Lung (tissue), 12 donors: ENCODE results near the gene CRY1. TPM values are rescaled to one million over a fixed set of nuclear protein-coding genes. Genes with fewer than 3 reads are reported as not detected.

Experiments used
- ATAC-seq: fragments of 200-7000 bp; cut with Tn5 transposase; one replicate; pipeline ENCODE4 v1.9.1; 2020; ENCODE audit warnings: moderate number of reproducible peaks; ENCODE audit not compliant: insufficient read depth, low FRiP score
- DNase-seq, 3 donors: peaks; one replicate each; pipeline ENCODE4 v3.0.0-alpha.2; 2013 to 2017
- H3K27ac ChIP-seq, 2 donors: one replicate each; pipeline ENCODE4 v1.5.1; 2013; ENCODE audit warnings: mild to moderate bottlenecking in 2 of 2, moderate library complexity in 2 of 2, control low read depth in 1 of 2, inconsistent platforms in 1 of 2, low read depth in 1 of 2, low read length in 1 of 2
- H3K27me3 ChIP-seq, 3 donors: one replicate each; pipeline ENCODE4 v1.5.1; 2013; ENCODE audit warnings: low read length in 2 of 3; ENCODE audit not compliant: control insufficient read depth in 3 of 3, insufficient read depth in 3 of 3
- H3K36me3 ChIP-seq, 4 donors: one replicate each; pipeline ENCODE4 v1.5.1; 2013; ENCODE audit warnings: low read length in 4 of 4, mild to moderate bottlenecking in 1 of 4, moderate library complexity in 1 of 4; ENCODE audit not compliant: control insufficient read depth in 4 of 4, insufficient read depth in 4 of 4
- H3K4me1 ChIP-seq, 5 donors: one replicate each; pipeline ENCODE4 v1.5.1; 2013; ENCODE audit warnings: low read length in 5 of 5, mild to moderate bottlenecking in 2 of 5, moderate library complexity in 1 of 5; ENCODE audit not compliant: control insufficient read depth in 5 of 5, insufficient read depth in 5 of 5
- H3K4me3 ChIP-seq: one replicate; pipeline ENCODE4 v1.5.1; 2013; ENCODE audit warnings: mild to moderate bottlenecking, control low read depth, moderate library complexity
- H3K9ac ChIP-seq, 2 donors: one replicate each; pipeline ENCODE4 v1.5.1; 2013; ENCODE audit warnings: low read length in 2 of 2, control low read depth in 1 of 2; ENCODE audit not compliant: insufficient read depth in 1 of 2
- H3K9me3 ChIP-seq, 4 donors: one replicate each; pipeline ENCODE4 v1.5.1; 2013; ENCODE audit warnings: low read length in 3 of 4, mild to moderate bottlenecking in 1 of 4, moderate library complexity in 1 of 4; ENCODE audit not compliant: control insufficient read depth in 4 of 4, insufficient read depth in 3 of 4
- WGBS, 2 donors: extraction: QIAGEN DNeasy Blood & Tissue Kit; methylation state at CpG; one replicate each; pipeline ENCODE4 v1.1.7; 2013; 5-methylcytosine and 5-hydroxymethylcytosine counted together
- polyA plus RNA-seq, 2 donors: library from polyadenylated mRNA; stranded (reverse); fragments of 200-250 nt; gene quantifications; one replicate each; pipeline ENCODE4 v1.2.1, GENCODE V29; 2013
- total RNA-seq, 2 donors: library from RNA; depleted of rRNA in 1 of 2; stranded (reverse); fragments of >200 nt in 1 of 2; gene quantifications; one replicate each; pipeline ENCODE4 v1.2.1, GENCODE V29; 2014 to 2021
- TF ChIP-seq, protein P1 (sequence below): IDR thresholded peaks from 2 replicates; pipeline ENCODE4 v1.5.1; 2012; ENCODE audit warnings: mild to moderate bottlenecking; ENCODE audit errors: control extremely low read depth, extremely low read depth
- donor health status: control.
- donor health status: control.
- donor health status: Bipolar disorder and iron deficiency.
- donor health status: healthy.
- donor health status: DM: yes; HTN: yes; CAD: no.

CRY1 gene
- total and polyA plus RNA-seq, 4 donors, result 5.6 to 37.2 (median 17.9) TPM

DNA sequence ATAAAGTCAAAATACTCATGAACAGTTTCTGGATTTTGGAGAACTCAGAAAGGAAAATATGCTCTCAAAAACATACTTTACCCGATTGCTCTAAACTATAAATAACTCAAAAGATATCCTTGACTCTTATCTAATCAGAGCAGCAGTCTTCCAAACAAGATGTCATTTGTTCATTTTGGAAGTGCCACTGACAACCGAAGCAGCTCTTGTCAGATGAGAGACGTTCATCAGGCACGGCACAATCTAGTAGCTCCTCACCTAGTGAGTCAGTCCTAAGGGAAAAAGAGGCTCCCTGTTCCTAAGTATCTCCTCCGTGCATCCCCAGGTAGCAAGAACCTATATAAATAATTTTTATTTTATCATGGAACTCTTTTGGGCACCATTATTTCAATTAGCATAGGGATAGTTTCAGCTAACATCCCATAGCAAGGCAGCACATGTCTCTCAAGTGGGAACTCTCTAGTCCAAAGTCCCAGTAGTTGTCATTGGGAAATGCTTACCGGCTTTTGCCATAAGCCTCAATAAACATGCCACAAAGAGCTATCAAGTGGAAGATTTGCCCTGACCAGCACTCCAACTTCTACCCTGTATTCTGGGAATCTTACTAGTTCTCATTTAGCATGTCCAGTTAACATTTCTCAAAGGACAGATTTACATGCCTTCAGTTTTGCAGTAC lies 151.7 kb downstream of the CRY1 start:
- Histone ChIP-seq H3K36me3 (no peaks in the 10 kb centered on the region), H3K27ac (no peak overlapping the region), H3K4me1 (no peaks in the 10 kb centered on the region), H3K9me3 (no peaks in the 10 kb centered on the region), H3K4me3 (no peak overlapping the region), H3K9ac (no peak overlapping the region), H3K27me3 (no peaks in the 10 kb centered on the region)
- 53 to 68% methylated on average over 6 of the region's 6 CpGs for WGBS, 2 donors
- ATAC-seq (no peak), DNase-seq (no peak)
- TF ChIP-seq, protein P1, sequence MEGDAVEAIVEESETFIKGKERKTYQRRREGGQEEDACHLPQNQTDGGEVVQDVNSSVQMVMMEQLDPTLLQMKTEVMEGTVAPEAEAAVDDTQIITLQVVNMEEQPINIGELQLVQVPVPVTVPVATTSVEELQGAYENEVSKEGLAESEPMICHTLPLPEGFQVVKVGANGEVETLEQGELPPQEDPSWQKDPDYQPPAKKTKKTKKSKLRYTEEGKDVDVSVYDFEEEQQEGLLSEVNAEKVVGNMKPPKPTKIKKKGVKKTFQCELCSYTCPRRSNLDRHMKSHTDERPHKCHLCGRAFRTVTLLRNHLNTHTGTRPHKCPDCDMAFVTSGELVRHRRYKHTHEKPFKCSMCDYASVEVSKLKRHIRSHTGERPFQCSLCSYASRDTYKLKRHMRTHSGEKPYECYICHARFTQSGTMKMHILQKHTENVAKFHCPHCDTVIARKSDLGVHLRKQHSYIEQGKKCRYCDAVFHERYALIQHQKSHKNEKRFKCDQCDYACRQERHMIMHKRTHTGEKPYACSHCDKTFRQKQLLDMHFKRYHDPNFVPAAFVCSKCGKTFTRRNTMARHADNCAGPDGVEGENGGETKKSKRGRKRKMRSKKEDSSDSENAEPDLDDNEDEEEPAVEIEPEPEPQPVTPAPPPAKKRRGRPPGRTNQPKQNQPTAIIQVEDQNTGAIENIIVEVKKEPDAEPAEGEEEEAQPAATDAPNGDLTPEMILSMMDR, result no peak

Other genes starting within 250 kb of the CRY1 start
- gene TMEM263, start 137.6 kb downstream of the CRY1 start, total RNA-seq, result 10 to 100 TPM; 32.2 to 73.9 TPM
- gene TMEM263, start 137.6 kb downstream of the CRY1 start, polyA plus RNA-seq, result 10 to 100 TPM in 1 of 2 donors, 1 to 10 TPM in 1; 9.6 to 12.3 TPM
- gene MTERF2, start 106.4 kb downstream of the CRY1 start, total RNA-seq, result 10 to 100 TPM in 1 of 2 donors, 1 to 10 TPM in 1; 9.1 to 41.4 TPM
- gene MTERF2, start 106.4 kb downstream of the CRY1 start, polyA plus RNA-seq, result 10 to 100 TPM in 1 of 2 donors, 1 to 10 TPM in 1; 4.8 to 19.1 TPM